Panc1 (cell line): ENCODE measurements around the gene MYORG.
"Not testable (repeated sequence)": the region's sequence is repeated elsewhere in the genome, so short reads cannot be mapped to it uniquely, and the experiment has no call there.

Experiments
- CTCF ChIP-seq: fragments of 450-650 bp; IDR thresholded peaks from 2 replicates; pipeline ENCODE4 v1.5.1; 2017; ENCODE audit warnings: mild to moderate bottlenecking
- POLR2AphosphoS5 ChIP-seq: IDR thresholded peaks from 2 replicates; pipeline ENCODE4 v1.6.1; 2012; ENCODE audit warnings: mild to moderate bottlenecking, low read depth, low read length, moderate library complexity

DNA sequence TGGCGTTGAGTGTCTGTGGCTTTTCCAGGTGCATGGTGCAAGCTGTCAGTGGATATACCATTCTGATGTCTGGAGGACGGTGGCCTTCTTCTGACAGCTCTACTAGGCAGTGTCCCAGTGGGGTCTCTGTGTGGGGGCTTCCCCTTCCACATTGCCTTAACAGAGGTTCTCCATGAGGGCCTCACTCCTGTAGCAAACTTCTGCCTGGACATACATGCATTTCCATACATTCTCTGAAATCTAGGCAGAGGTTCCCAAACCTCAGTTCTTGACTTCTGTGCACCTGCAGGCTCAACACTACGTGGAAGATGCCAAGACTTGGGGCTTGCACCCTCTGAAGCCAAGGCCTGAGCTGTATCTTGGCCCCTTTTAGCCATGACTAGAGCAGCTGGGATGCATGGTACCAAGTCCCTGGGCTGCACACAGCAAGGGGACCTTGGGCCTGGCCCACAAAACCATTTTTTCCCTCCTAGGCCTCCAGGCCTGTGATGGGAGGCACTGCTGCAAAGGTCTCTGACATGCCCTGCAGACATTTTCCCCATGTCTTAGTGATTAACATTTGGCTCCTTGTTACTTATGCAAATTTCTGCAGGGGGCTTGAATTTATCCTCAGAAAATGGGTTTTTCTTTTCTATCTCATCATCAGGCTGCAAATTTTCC is 8.8 kb downstream of the MYORG start:
- not testable (repeated sequence) for TF ChIP-seq CTCF, POLR2AphosphoS5
